Inflammatory macrophage treated with lipopolysaccharide for 4 hours (primary cell): ENCODE measurements around the gene GLIPR2.

Experiments
- DNase-seq: peaks from one replicate; pipeline ENCODE4 v3.0.0-alpha.2; 2020

GLIPR2 gene

GRCh38 chr9:36207546-36208012 is 71.0 kb downstream of the GLIPR2 start:
- DNase-seq = no peak

- no peak for DNase-seq
Observed at GRCh38 chr9:36208521-36209253, 72.2 kb downstream of the GLIPR2 start.

GRCh38 chr9:36210722-36211121 is 74.2 kb downstream of the GLIPR2 start:
- no peak for DNase-seq

- no peak for DNase-seq
Observed at GRCh38 chr9:36211510-36211909, 75.0 kb downstream of the GLIPR2 start.

GRCh38 chr9:36213387-36213786 is 76.9 kb downstream of the GLIPR2 start:
- no peak for DNase-seq
